GM12873 (cell line): ENCODE measurements around the gene S100PBP.

Experiments used
- CTCF ChIP-seq: IDR thresholded peaks from 2 replicates; pipeline ENCODE4 v1.5.1; 2012; ENCODE audit warnings: low read depth, mild to moderate bottlenecking, moderate library complexity, low read length, control low read depth; ENCODE audit not compliant: insufficient read depth; ENCODE audit errors: missing control alignments

Gene S100PBP

GRCh38 chr1:32864375-32865019, 47.0 kb downstream of the S100PBP start:
- TF ChIP-seq CTCF, result no peak

GRCh38 chr1:32865639-32866405, 48.4 kb downstream of the S100PBP start:
- no peak for TF ChIP-seq CTCF

GRCh38 chr1:32867151-32867550, 49.7 kb downstream of the S100PBP start:
- no peak for TF ChIP-seq CTCF

GRCh38 chr1:32867671-32868070, 50.2 kb downstream of the S100PBP start:
- no peak for TF ChIP-seq CTCF

- no peak for TF ChIP-seq CTCF
Measured at GRCh38 chr1:32868085-32868484, 50.6 kb downstream of the S100PBP start.

- TF ChIP-seq CTCF, result no peak
Measured at GRCh38 chr1:32868806-32869455, 51.5 kb downstream of the S100PBP start.

GRCh38 chr1:32869923-32870614, 52.6 kb downstream of the S100PBP start:
- no peak for TF ChIP-seq CTCF
